Activated T-cell treated with anti-CD3 and anti-CD28 coated beads for 24 hours (primary cell): ENCODE results near the gene METTL24.

Experiments used
- DNase-seq: peaks from one replicate; pipeline ENCODE4 v3.0.0-alpha.2; 2020; ENCODE audit warnings: low read depth

Gene METTL24

GRCh38 chr6:110195639-110196038 lies 162.5 kb downstream of the METTL24 start:
- no peak for DNase-seq
